Measurements from ENCODE around the gene DIP2B.
A peak's percentile ranks its signal among the peaks of the same experiment; 100 is the strongest.
"Not testable (repeated sequence)": the region's sequence is repeated elsewhere in the genome, so short reads cannot be mapped to it uniquely, and the experiment has no call there.

DIP2B gene

GRCh38 chr12:50764286-50765094, 259.7 kb downstream of the DIP2B start:
- in situ Hi-C loops (cut with HindIII; ENCODE audit: low pct_unique_long_range_greater_than_20kb, low sequenced_read_pairs): no loop called here

GRCh38 chr12:50765095-50765911, 260.5 kb downstream of the DIP2B start:
- in situ Hi-C loops (cut with HindIII; ENCODE audit: low pct_unique_long_range_greater_than_20kb, low sequenced_read_pairs): no loop called here
- DNase-seq (ENCODE audit: low read depth in 1 of 2, low spot score in 1 of 2): peak; percentile 64 to 67
- TF ChIP-seq JUND (IDR thresholded peaks at IDR 0.05; ENCODE audit: low read depth): no peak

More at GRCh38 chr12:50764286-50765094, 259.7 kb downstream of the DIP2B start:
- DNase-seq (ENCODE audit: low read depth in 1 of 2, low spot score in 1 of 2): peak; percentile 33 to 42
- TF ChIP-seq JUND (IDR thresholded peaks at IDR 0.05; ENCODE audit: low read depth): no peak

- TF ChIP-seq JUND (IDR thresholded peaks at IDR 0.05; ENCODE audit: low read depth): no peak
- in situ Hi-C loops (cut with HindIII; ENCODE audit: low pct_unique_long_range_greater_than_20kb, low sequenced_read_pairs): no loop called here
These were observed 263.6 kb downstream of the DIP2B start for GRCh38 chr12:50768391-50768790.

GRCh38 chr12:50768813-50769212, 264.0 kb downstream of the DIP2B start:
- in situ Hi-C loops (cut with HindIII; ENCODE audit: low pct_unique_long_range_greater_than_20kb, low sequenced_read_pairs); DNase-seq (ENCODE audit: low read depth in 1 of 2, low spot score in 1 of 2): not testable (repeated sequence)

More at GRCh38 chr12:50768391-50768790, 263.6 kb downstream of the DIP2B start:
- DNase-seq (ENCODE audit: low read depth in 1 of 2, low spot score in 1 of 2): no peak

GRCh38 chr12:50771409-50771808, 266.6 kb downstream of the DIP2B start:
- TF ChIP-seq JUND (IDR thresholded peaks at IDR 0.05; ENCODE audit: low read depth): no peak
- in situ Hi-C loops (cut with HindIII; ENCODE audit: low pct_unique_long_range_greater_than_20kb, low sequenced_read_pairs): no loop called here
- no peak for DNase-seq (ENCODE audit: low read depth in 1 of 2, low spot score in 1 of 2)

- no peak for DNase-seq (ENCODE audit: low read depth in 1 of 2, low spot score in 1 of 2)
- in situ Hi-C loops (cut with HindIII; ENCODE audit: low pct_unique_long_range_greater_than_20kb, low sequenced_read_pairs): no loop called here
- TF ChIP-seq JUND (IDR thresholded peaks at IDR 0.05; ENCODE audit: low read depth): no peak
These were observed 267.7 kb downstream of the DIP2B start for GRCh38 chr12:50772470-50772869.

- DNase-seq (ENCODE audit: low read depth in 1 of 2, low spot score in 1 of 2): no peak
- TF ChIP-seq JUND (IDR thresholded peaks at IDR 0.05; ENCODE audit: low read depth): no peak
- in situ Hi-C loops (cut with HindIII; ENCODE audit: low pct_unique_long_range_greater_than_20kb, low sequenced_read_pairs): no loop called here
These were observed 268.1 kb downstream of the DIP2B start for GRCh38 chr12:50772877-50773276.

GRCh38 chr12:50775251-50775650, 270.5 kb downstream of the DIP2B start:
- no peak for DNase-seq (ENCODE audit: low read depth in 1 of 2, low spot score in 1 of 2)

GRCh38 chr12:50776749-50777728, 272.3 kb downstream of the DIP2B start:
- no peak for TF ChIP-seq JUND (IDR thresholded peaks at IDR 0.05; ENCODE audit: low read depth)
- in situ Hi-C loops (cut with HindIII; ENCODE audit: low pct_unique_long_range_greater_than_20kb, low sequenced_read_pairs): no loop called here
- no peak for DNase-seq (ENCODE audit: low read depth in 1 of 2, low spot score in 1 of 2)

More at GRCh38 chr12:50775251-50775650, 270.5 kb downstream of the DIP2B start:
- in situ Hi-C loops (cut with HindIII; ENCODE audit: low pct_unique_long_range_greater_than_20kb, low sequenced_read_pairs): no loop called here
- TF ChIP-seq JUND (IDR thresholded peaks at IDR 0.05; ENCODE audit: low read depth): no peak

- no peak for DNase-seq (ENCODE audit: low read depth in 1 of 2, low spot score in 1 of 2)
- in situ Hi-C loops (cut with HindIII; ENCODE audit: low pct_unique_long_range_greater_than_20kb, low sequenced_read_pairs): no loop called here
- TF ChIP-seq JUND (IDR thresholded peaks at IDR 0.05; ENCODE audit: low read depth): no peak
These were observed 274.1 kb downstream of the DIP2B start for GRCh38 chr12:50778663-50779590.

- in situ Hi-C loops (cut with HindIII; ENCODE audit: low pct_unique_long_range_greater_than_20kb, low sequenced_read_pairs): no loop called here
- no peak for TF ChIP-seq JUND (IDR thresholded peaks at IDR 0.05; ENCODE audit: low read depth)
- DNase-seq (ENCODE audit: low read depth in 1 of 2, low spot score in 1 of 2): no peak
These were observed 275.2 kb downstream of the DIP2B start for GRCh38 chr12:50780013-50780412.

Data from T47D (cell line).